Measurements from ENCODE around the gene KANK2.

GRCh38 chr19:11136400-11137101 lies 60.8 kb downstream of the KANK2 start:
- TF ChIP-seq POLR2A (IDR thresholded peaks at IDR 0.05) = no peak
- no peak for TF ChIP-seq CTCF (IDR thresholded peaks at IDR 0.05)

Data from thyroid gland (tissue), 4 donors.